Right cardiac atrium (tissue), 5 donors: ENCODE measurements around the gene ARHGAP25. TPM values are rescaled to one million over a fixed set of nuclear protein-coding genes. Genes with fewer than 3 reads are reported as not detected.

Experiments used
- ATAC-seq, 2 donors: fragments of 200-7000 bp; cut with Tn5 transposase; one replicate each; pipeline versions ENCODE4 v1.8.0 to v1.9.1; 2020; ENCODE audit warnings: moderate library complexity in 2 of 2, mild to moderate bottlenecking in 1 of 2
- DNase-seq, 3 donors: peaks; one replicate each; pipeline ENCODE4 v3.0.0-alpha.2; 2020
- H3K27ac ChIP-seq: one replicate; pipeline ENCODE4 v1.5.1; 2013; ENCODE audit warnings: mild to moderate bottlenecking, low read length, control low read depth, moderate library complexity
- H3K27me3 ChIP-seq: one replicate; pipeline ENCODE4 v1.6.1; 2013; ENCODE audit not compliant: control insufficient read depth, insufficient read depth
- H3K4me1 ChIP-seq: one replicate; pipeline ENCODE4 v1.6.1; 2013; ENCODE audit warnings: low read length; ENCODE audit not compliant: control insufficient read depth, insufficient read depth
- H3K4me3 ChIP-seq: one replicate; pipeline ENCODE4 v1.5.1; 2013; ENCODE audit warnings: low read length, control low read depth
- H3K9me3 ChIP-seq: one replicate; pipeline ENCODE4 v1.6.1; 2013; ENCODE audit warnings: low read length; ENCODE audit not compliant: control insufficient read depth
- WGBS: extraction: QIAGEN DNeasy Blood & Tissue Kit; methylation state at CpG from one replicate; pipeline ENCODE4 v1.1.7; 2013; 5-methylcytosine and 5-hydroxymethylcytosine counted together
- intact Hi-C, 4 donors: fragments of 100-400 bp; cut with DNase I; formaldehyde crosslinking; loops; one replicate each; pipeline versions ENCODE4 v1.11.0 to v1.14.0; 2022 to 2023
- polyA plus RNA-seq: library from polyadenylated mRNA; stranded (reverse); fragments of 200-250 nt; gene quantifications from one replicate; pipeline ENCODE4 v1.2.3, GENCODE V29; 2013
- total RNA-seq, 4 donors: library from RNA; stranded (reverse); fragmentation: NEBNext Ultra II Directional; extraction: Animal tissue kit (Norgen Biotek cat#: 25700); gene quantifications; one replicate each; pipeline ENCODE4 v1.2.1, GENCODE V29; 2021
- donor health status: healthy with polysubstance abuse.
- donor health status: DM: no; HTN: yes; CAD: no.
- donor health status: DM: no; HTN: no; CAD: no.
- donor health status: DM: no; HTN: yes; CAD: no; lungs with severe emphysema.
- donor health status: DM: yes; HTN: yes; CAD: no.

Gene ARHGAP25
- total and polyA plus RNA-seq, 5 donors: 5.9 to 9.7 (median 8.5) TPM

GRCh38 chr2:68733365-68733764 lies 1.2 kb upstream of the ARHGAP25 start:
- H3K27me3 ChIP-seq: no peaks in the 10 kb centered on the region
- no peak for ATAC-seq
- no peak overlapping the region for H3K4me3 ChIP-seq
- no peak overlapping the region for H3K27ac ChIP-seq
- no peaks in the 10 kb centered on the region for H3K9me3 ChIP-seq
- WGBS: 75% methylated on average over 4 of the region's 4 CpGs
- no peaks in the 10 kb centered on the region for H3K4me1 ChIP-seq
- no peak for DNase-seq
- intact Hi-C loops: no loop called here

- intact Hi-C loops: no loop called here
- Histone ChIP-seq H3K27me3 (no peaks in the 10 kb centered on the region), H3K4me1 (no peaks in the 10 kb centered on the region), H3K27ac (no peak overlapping the region), H3K9me3 (no peaks in the 10 kb centered on the region), H3K4me3 (no peak overlapping the region)
- no peak for DNase-seq
- 85% methylated on average over 3 of the region's 3 CpGs for WGBS
- no peak for ATAC-seq
These were observed 435 bp upstream of the ARHGAP25 start for GRCh38 chr2:68734176-68734575.

GRCh38 chr2:68736086-68736485 lies 1.5 kb downstream of the ARHGAP25 start:
- Histone ChIP-seq H3K4me3 (no peak overlapping the region), H3K27me3 (no peaks in the 10 kb centered on the region), H3K4me1 (no peaks in the 10 kb centered on the region), H3K9me3 (no peaks in the 10 kb centered on the region), H3K27ac (no peak overlapping the region)
- intact Hi-C loops: no loop called here
- no peak for ATAC-seq
- DNase-seq: no peak
- 57% methylated on average over 2 of the region's 2 CpGs for WGBS

GRCh38 chr2:68737711-68738110 lies 3.1 kb downstream of the ARHGAP25 start:
- Histone ChIP-seq H3K9me3 (no peaks in the 10 kb centered on the region), H3K27ac (no peak overlapping the region), H3K4me3 (no peak overlapping the region), H3K4me1 (no peaks in the 10 kb centered on the region), H3K27me3 (no peaks in the 10 kb centered on the region)
- peak; percentile 15 to 38 for ATAC-seq
- WGBS: 85% methylated on average over 1 of the region's 1 CpG
- DNase-seq: no peak
- intact Hi-C loops: no loop called here

GRCh38 chr2:68738906-68739594 lies 4.4 kb downstream of the ARHGAP25 start:
- intact Hi-C loops: no loop called here
- Histone ChIP-seq H3K4me1 (no peaks in the 10 kb centered on the region), H3K27ac (no peak overlapping the region), H3K9me3 (no peaks in the 10 kb centered on the region), H3K4me3 (no peak overlapping the region), H3K27me3 (no peaks in the 10 kb centered on the region)
- ATAC-seq (no peak), DNase-seq (no peak)
- WGBS: 75% methylated on average over 3 of the region's 3 CpGs

- Histone ChIP-seq H3K4me3 (no peak overlapping the region), H3K9me3 (no peaks in the 10 kb centered on the region), H3K27me3 (no peaks in the 10 kb centered on the region), H3K27ac (no peak overlapping the region), H3K4me1 (no peaks in the 10 kb centered on the region)
- ATAC-seq (no peak), DNase-seq (no peak)
- intact Hi-C loops: loop anchor here in 2 of 4 donors (10.0 kb wide), 1 partner anchor 175 kb away; no protein-coding TSS in a partner anchor
- WGBS: 87% methylated on average over 6 of the region's 6 CpGs
These were observed 5.2 kb downstream of the ARHGAP25 start for GRCh38 chr2:68739595-68740399.

- H3K4me1 ChIP-seq: no peaks in the 10 kb centered on the region
- no peak overlapping the region for H3K27ac ChIP-seq
- no peak overlapping the region for H3K4me3 ChIP-seq
- intact Hi-C loops: loop anchor here in 2 of 4 donors (10.0 kb wide), 1 partner anchor 174 kb away; no protein-coding TSS in a partner anchor
- H3K9me3 ChIP-seq: no peaks in the 10 kb centered on the region
- DNase-seq (no peak), ATAC-seq (no peak)
- no peaks in the 10 kb centered on the region for H3K27me3 ChIP-seq
- 46% methylated on average over 2 of the region's 2 CpGs for WGBS
These were observed 5.8 kb downstream of the ARHGAP25 start for GRCh38 chr2:68740400-68740914.

GRCh38 chr2:68741238-68741637 lies 6.6 kb downstream of the ARHGAP25 start:
- ATAC-seq (no peak), DNase-seq (no peak)
- WGBS: 79% methylated on average over 3 of the region's 3 CpGs
- H3K4me3 ChIP-seq: no peak overlapping the region
- no peaks in the 10 kb centered on the region for H3K9me3 ChIP-seq
- H3K4me1 ChIP-seq: no peaks in the 10 kb centered on the region
- no peak overlapping the region for H3K27ac ChIP-seq
- intact Hi-C loops: loop anchor here in 2 of 4 donors (10.0 kb wide), 1 partner anchor 174 kb away; no protein-coding TSS in a partner anchor
- no peaks in the 10 kb centered on the region for H3K27me3 ChIP-seq

- no peak for DNase-seq
- Histone ChIP-seq H3K4me3 (no peak overlapping the region), H3K27ac (peak overlapping the region; percentile 6), H3K4me1 (no peaks in the 10 kb centered on the region), H3K27me3 (no peaks in the 10 kb centered on the region), H3K9me3 (no peaks in the 10 kb centered on the region)
- 85% methylated on average over 5 of the region's 5 CpGs for whole genome bisulfite sequencing
- intact Hi-C loops: loop anchor here in 2 of 4 donors (10.0 kb wide), 1 partner anchor 173 kb away; no protein-coding TSS in a partner anchor
- no peak for ATAC-seq
These were observed 7.2 kb downstream of the ARHGAP25 start for GRCh38 chr2:68741805-68742306.

GRCh38 chr2:68742626-68743415 lies 8.2 kb downstream of the ARHGAP25 start:
- Histone ChIP-seq H3K27ac (no peak overlapping the region), H3K4me3 (no peak overlapping the region), H3K4me1 (no peaks in the 10 kb centered on the region), H3K9me3 (no peaks in the 10 kb centered on the region), H3K27me3 (no peaks in the 10 kb centered on the region)
- ATAC-seq (no peak), DNase-seq (no peak)
- intact Hi-C loops: loop anchor here in 2 of 4 donors (10.0 kb wide), 1 partner anchor 172 kb away; no protein-coding TSS in a partner anchor
- WGBS: 84% methylated on average over 1 of the region's 1 CpG
